ENCODE measurements around the gene EEFSEC. TPM values are rescaled to one million over a fixed set of nuclear protein-coding genes. Genes with fewer than 3 reads are reported as not detected.
A peak's percentile ranks its signal among the peaks of the same experiment; 100 is the strongest.

EEFSEC gene
- total and polyA plus RNA-seq, 12 donors, result 5.5 to 15.6 (median 10.4) TPM

GRCh38 chr3:128263946-128264345 is 110.7 kb downstream of the EEFSEC start:
- H3K4me1 ChIP-seq (replicated peaks in 1 of 2), result no peaks in the 10 kb centered on the region
- peaks cover 0 to 20% (median 0%) of the 10 kb centered on the region in 3 donors for H3K9me3 ChIP-seq (replicated peaks in 1 of 3)
- no peaks in the 10 kb centered on the region for H3K27me3 ChIP-seq
- H3K27ac ChIP-seq, result no peak overlapping the region
- 89 to 95% (median 94%) methylated on average over 6 of the region's 6 CpGs for WGBS, 4 donors
- H3K36me3 ChIP-seq (replicated peaks in 1 of 2), result peaks cover 0 to 7% of the 10 kb centered on the region in 2 donors
- no peak overlapping the region for H3K4me3 ChIP-seq
- intact Hi-C loops (cut with DNase I), result no loop called here
- TF ChIP-seq POLR2A (IDR thresholded peaks at IDR 0.05), result no peak
- TF ChIP-seq, protein P1, sequence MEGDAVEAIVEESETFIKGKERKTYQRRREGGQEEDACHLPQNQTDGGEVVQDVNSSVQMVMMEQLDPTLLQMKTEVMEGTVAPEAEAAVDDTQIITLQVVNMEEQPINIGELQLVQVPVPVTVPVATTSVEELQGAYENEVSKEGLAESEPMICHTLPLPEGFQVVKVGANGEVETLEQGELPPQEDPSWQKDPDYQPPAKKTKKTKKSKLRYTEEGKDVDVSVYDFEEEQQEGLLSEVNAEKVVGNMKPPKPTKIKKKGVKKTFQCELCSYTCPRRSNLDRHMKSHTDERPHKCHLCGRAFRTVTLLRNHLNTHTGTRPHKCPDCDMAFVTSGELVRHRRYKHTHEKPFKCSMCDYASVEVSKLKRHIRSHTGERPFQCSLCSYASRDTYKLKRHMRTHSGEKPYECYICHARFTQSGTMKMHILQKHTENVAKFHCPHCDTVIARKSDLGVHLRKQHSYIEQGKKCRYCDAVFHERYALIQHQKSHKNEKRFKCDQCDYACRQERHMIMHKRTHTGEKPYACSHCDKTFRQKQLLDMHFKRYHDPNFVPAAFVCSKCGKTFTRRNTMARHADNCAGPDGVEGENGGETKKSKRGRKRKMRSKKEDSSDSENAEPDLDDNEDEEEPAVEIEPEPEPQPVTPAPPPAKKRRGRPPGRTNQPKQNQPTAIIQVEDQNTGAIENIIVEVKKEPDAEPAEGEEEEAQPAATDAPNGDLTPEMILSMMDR (IDR thresholded peaks at IDR 0.05), result no peak
- DNase-seq, result no peak

- peak in 3 of 7 donors; percentile 26 to 37 (median 31) for DNase-seq
- Histone ChIP-seq H3K9me3 (replicated peaks in 1 of 3) (no peaks in the 10 kb centered on the region), H3K27me3 (no peaks in the 10 kb centered on the region), H3K36me3 (replicated peaks in 1 of 2) (peaks cover 0 to 7% of the 10 kb centered on the region in 2 donors), H3K4me3 (no peak overlapping the region), H3K27ac (no peak overlapping the region), H3K4me1 (replicated peaks in 1 of 2) (no peaks in the 10 kb centered on the region)
- intact Hi-C loops (cut with DNase I), result no loop called here
- WGBS, 4 donors, result 29 to 55% (median 46%) methylated on average over 1 of the region's 1 CpG
- TF ChIP-seq, protein P1 (IDR thresholded peaks at IDR 0.05), result no peak
- TF ChIP-seq POLR2A (IDR thresholded peaks at IDR 0.05), result no peak
Observed at GRCh38 chr3:128266453-128266852, 113.2 kb downstream of the EEFSEC start.

GRCh38 chr3:128267541-128267940 is 114.3 kb downstream of the EEFSEC start:
- H3K36me3 ChIP-seq (replicated peaks in 1 of 2), result peaks cover 0 to 7% of the 10 kb centered on the region in 2 donors
- no peaks in the 10 kb centered on the region for H3K4me1 ChIP-seq (replicated peaks in 1 of 2)
- WGBS, 4 donors, result 70 to 96% (median 81%) methylated on average over 4 of the region's 4 CpGs
- no peak overlapping the region for H3K4me3 ChIP-seq
- no peaks in the 10 kb centered on the region for H3K27me3 ChIP-seq
- intact Hi-C loops (cut with DNase I), result no loop called here
- H3K9me3 ChIP-seq (replicated peaks in 1 of 3), result no peaks in the 10 kb centered on the region
- TF ChIP-seq POLR2A (IDR thresholded peaks at IDR 0.05), result no peak
- H3K27ac ChIP-seq, result no peak overlapping the region
- DNase-seq, result no peak

- 90 to 97% (median 91%) methylated on average over 5 to 11 of the region's 11 CpGs for WGBS, 4 donors
- Histone ChIP-seq H3K27ac (no peak overlapping the region), H3K36me3 (replicated peaks in 1 of 2) (peaks cover 0 to 7% of the 10 kb centered on the region in 2 donors), H3K4me3 (no peak overlapping the region), H3K9me3 (replicated peaks in 1 of 3) (no peaks in the 10 kb centered on the region), H3K27me3 (no peaks in the 10 kb centered on the region), H3K4me1 (replicated peaks in 1 of 2) (no peaks in the 10 kb centered on the region)
- peak in 1 of 7 donors; percentile 1 for DNase-seq
- intact Hi-C loops (cut with DNase I), result no loop called here
- TF ChIP-seq POLR2A (IDR thresholded peaks at IDR 0.05), result no peak
- TF ChIP-seq, protein P1 (IDR thresholded peaks at IDR 0.05), result no peak
Observed at GRCh38 chr3:128269006-128269775, 115.9 kb downstream of the EEFSEC start.

DNA sequence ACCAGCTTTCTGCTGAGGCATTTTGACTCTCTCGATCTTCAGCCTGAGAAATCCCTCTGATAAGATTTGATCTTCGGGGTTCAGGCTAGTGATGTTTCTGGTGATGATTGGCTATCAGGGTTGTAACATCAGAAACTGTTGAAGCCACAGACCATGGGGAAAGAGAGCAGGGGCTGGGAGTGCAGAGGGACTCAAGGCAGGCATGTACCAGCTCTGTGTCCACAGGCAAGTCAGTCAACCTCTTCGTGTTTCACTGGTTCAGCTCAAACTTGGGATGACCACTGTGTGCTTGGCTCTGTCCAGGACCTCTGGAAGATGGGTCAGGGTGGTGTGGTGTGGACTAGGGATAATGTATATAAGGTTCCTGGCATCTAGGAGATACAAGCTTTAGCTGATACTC is 116.5 kb downstream of the EEFSEC start:
- TF ChIP-seq POLR2A (IDR thresholded peaks at IDR 0.05), result no peak
- TF ChIP-seq, protein P1 (IDR thresholded peaks at IDR 0.05), result no peak
- no peak overlapping the region for H3K4me3 ChIP-seq
- intact Hi-C loops (cut with DNase I), result no loop called here
- peak in 2 of 7 donors; percentile 5 for DNase-seq
- no peaks in the 10 kb centered on the region for H3K4me1 ChIP-seq (replicated peaks in 1 of 2)
- H3K36me3 ChIP-seq (replicated peaks in 1 of 2), result peaks cover 0 to 4% of the 10 kb centered on the region in 2 donors
- no peaks in the 10 kb centered on the region for H3K27me3 ChIP-seq
- WGBS, 4 donors, result 86 to 100% (median 91%) methylated on average over 3 of the region's 3 CpGs
- no peaks in the 10 kb centered on the region for H3K9me3 ChIP-seq (replicated peaks in 1 of 3)
- no peak overlapping the region for H3K27ac ChIP-seq

Data from adrenal gland (tissue), 12 donors.